Breast epithelium (tissue), 4 donors: ENCODE data around the gene TACR2. TPM values are rescaled to one million over a fixed set of nuclear protein-coding genes. Genes with fewer than 3 reads are reported as not detected.

Source experiments
- DNase-seq, 2 donors: peaks; one replicate each; pipeline ENCODE4 v3.0.0-alpha.2; 2019; ENCODE audit warnings: low spot score in 2 of 2
- H3K27ac ChIP-seq, 2 donors: fragments of 200-600 bp; sonication (generic) in 1 of 2; one replicate each; pipeline ENCODE4 v1.5.1; 2016 to 2019; ENCODE audit warnings: mild to moderate bottlenecking in 1 of 2
- H3K27me3 ChIP-seq, 2 donors: fragments of 200-600 bp; sonication (generic) in 1 of 2; one replicate each; pipeline versions ENCODE4 v1.5.1 to v1.6.0; 2017 to 2019; ENCODE audit warnings: control low read depth in 1 of 2, mild to moderate bottlenecking in 1 of 2
- H3K36me3 ChIP-seq: fragments of 200-600 bp; one replicate; pipeline ENCODE4 v1.5.1; 2019
- H3K4me1 ChIP-seq, 2 donors: fragments of 200-600 bp; sonication (generic); one replicate each; pipeline ENCODE4 v1.5.1; 2016 to 2019; ENCODE audit warnings: control low read depth in 1 of 2
- H3K4me3 ChIP-seq, 3 donors: fragments of 200-600 bp; sonication (generic); 1 replicate in 2 of 3; 2 replicates in 1 of 3; pipeline ENCODE4 v1.5.1; 2016 to 2019; ENCODE audit warnings: mild to moderate bottlenecking in 3 of 3, moderate library complexity in 2 of 3
- H3K9me3 ChIP-seq, 2 donors: fragments of 200-600 bp; sonication (generic) in 1 of 2; one replicate each; pipeline ENCODE4 v1.5.1; 2016 to 2019; ENCODE audit warnings: control low read depth in 1 of 2
- CTCF ChIP-seq, 3 donors: fragments of 450-650 bp; IDR thresholded peaks; one replicate each; pipeline ENCODE4 v1.5.1; 2016 to 2017; ENCODE audit warnings: antibody characterized with exemption in 3 of 3, mild to moderate bottlenecking in 3 of 3, moderate library complexity in 3 of 3
- POLR2A ChIP-seq: fragments of 450-650 bp; IDR thresholded peaks from one replicate; pipeline ENCODE4 v1.6.1; 2016; ENCODE audit warnings: antibody characterized with exemption, mild to moderate bottlenecking, moderate library complexity
- POLR2AphosphoS5 ChIP-seq, 3 donors: sonication (generic); formaldehyde crosslinking; IDR thresholded peaks; one replicate each; pipeline ENCODE4 v1.6.1; 2017; ENCODE audit warnings: antibody characterized with exemption in 3 of 3
- intact Hi-C: fragments of 100-400 bp; cut with DNase I; formaldehyde crosslinking; loops from one replicate; pipeline ENCODE4 v1.15.1; 2023; ENCODE audit warnings: low total_unique reads
- total RNA-seq, 3 donors: library from RNA; depleted of rRNA; stranded (reverse); fragments of >200 nt; gene quantifications; one replicate each; pipeline ENCODE4 v1.1.0, GENCODE V29; 2016

The TACR2 gene
- total RNA-seq, 3 donors from 2014 or later: 0.66 to 3.2 (median 0.73) TPM

- intact Hi-C loops: no loop called here
- no peak for TF ChIP-seq CTCF (IDR thresholded peaks at IDR 0.05)
- TF ChIP-seq POLR2AphosphoS5 (IDR thresholded peaks at IDR 0.05): no peak
- no peak for TF ChIP-seq POLR2A
- Histone ChIP-seq H3K4me3 (no peak overlapping the region), H3K36me3 (no peaks in the 10 kb centered on the region), H3K27ac (no peak overlapping the region), H3K9me3 (no peaks in the 10 kb centered on the region), H3K27me3 (no peaks in the 10 kb centered on the region), H3K4me1 (peaks cover 6 to 21% of the 10 kb centered on the region in 2 donors)
- no peak for DNase-seq
These were observed 58.4 kb downstream of the TACR2 start for GRCh38 chr10:69358148-69358795.

GRCh38 chr10:69356187-69356586 lies 60.5 kb downstream of the TACR2 start:
- H3K36me3 ChIP-seq: no peaks in the 10 kb centered on the region
- intact Hi-C loops: no loop called here

GRCh38 chr10:69353977-69354635 lies 62.6 kb downstream of the TACR2 start:
- DNase-seq: no peak
- Histone ChIP-seq H3K36me3 (no peaks in the 10 kb centered on the region), H3K27ac (no peak overlapping the region), H3K4me3 (no peak overlapping the region), H3K9me3 (no peaks in the 10 kb centered on the region), H3K27me3 (no peaks in the 10 kb centered on the region), H3K4me1 (peaks cover 0 to 3% of the 10 kb centered on the region in 2 donors)
- intact Hi-C loops: no loop called here
- TF ChIP-seq POLR2A: no peak
- no peak for TF ChIP-seq POLR2AphosphoS5 (IDR thresholded peaks at IDR 0.05)
- TF ChIP-seq CTCF (IDR thresholded peaks at IDR 0.05): no peak

More at GRCh38 chr10:69356187-69356586, 60.5 kb downstream of the TACR2 start:
- Histone ChIP-seq H3K9me3 (no peaks in the 10 kb centered on the region), H3K27ac (no peak overlapping the region), H3K4me1 (peaks cover 6 to 15% of the 10 kb centered on the region in 2 donors), H3K4me3 (no peak overlapping the region), H3K27me3 (no peaks in the 10 kb centered on the region)
- no peak for TF ChIP-seq POLR2A
- TF ChIP-seq CTCF (IDR thresholded peaks at IDR 0.05): no peak
- TF ChIP-seq POLR2AphosphoS5 (IDR thresholded peaks at IDR 0.05): no peak
- DNase-seq: no peak

Other genes starting within 250 kb of the TACR2 start
- 10 to 100 TPM; 24.3 to 40.1 (median 28.5) TPM for gene SUPV3L1, start 236.7 kb downstream of the TACR2 start, total RNA-seq
- 1 to 10 TPM in 1 of 3 donors, under 1 TPM in 1, not detected in 1; 0.15 to 2.0 TPM for gene HKDC1, start 196.6 kb downstream of the TACR2 start, total RNA-seq
- 10 to 100 TPM; 51.2 to 63.4 (median 57.4) TPM for gene HK1, start 138.4 kb downstream of the TACR2 start, total RNA-seq
- gene TSPAN15, start 34.5 kb upstream of the TACR2 start, total RNA-seq: 10 to 100 TPM; 53.3 to 89.5 (median 65.0) TPM
- gene NEUROG3, start 156.5 kb upstream of the TACR2 start, total RNA-seq: not detected
- gene FAM241B, start 213.3 kb upstream of the TACR2 start, total RNA-seq: 1 to 10 TPM in 2 of 3 donors, under 1 TPM in 1; 0.48 to 8.5 (median 6.2) TPM